Adrenal gland (tissue), 12 donors: ENCODE data around the gene SH2B2. TPM values are rescaled to one million over a fixed set of nuclear protein-coding genes. Genes with fewer than 3 reads are reported as not detected.

ENCODE experiments used
- DNase-seq, 7 donors: peaks; one replicate each; pipeline ENCODE4 v3.0.0-alpha.2; 2019 to 2020
- H3K27ac ChIP-seq, 5 donors: fragments of 200-600 bp; sonication (generic) in 4 of 5; 1 replicate in 3 of 5; 2 replicates in 2 of 5; pipeline versions ENCODE4 v1.5.1 to v1.8.0; 2016 to 2020; ENCODE audit warnings: mild to moderate bottlenecking in 1 of 5
- H3K27me3 ChIP-seq: fragments of 200-600 bp; 2 replicates; pipeline ENCODE4 v1.8.0; 2021
- H3K36me3 ChIP-seq, 2 donors: fragments of 200-600 bp; replicated peaks in 1 of 2; 1 replicate in 1 of 2; 2 replicates in 1 of 2; pipeline versions ENCODE4 v1.5.1 to v1.8.0; 2018 to 2022
- H3K4me1 ChIP-seq, 2 donors: fragments of 200-600 bp; replicated peaks in 1 of 2; 1 replicate in 1 of 2; 2 replicates in 1 of 2; pipeline versions ENCODE4 v1.5.1 to v1.8.0; 2018 to 2021
- H3K4me3 ChIP-seq, 4 donors: fragments of 200-600 bp; sonication (generic) in 3 of 4; one replicate each; pipeline ENCODE4 v1.5.1; 2016 to 2018
- H3K9me3 ChIP-seq, 3 donors: fragments of 200-600 bp; sonication (generic) in 1 of 3; replicated peaks in 1 of 3; 1 replicate in 2 of 3; 2 replicates in 1 of 3; pipeline versions ENCODE4 v1.5.1 to v1.8.0; 2016 to 2021
- POLR2A ChIP-seq, 2 donors: fragments of 450-650 bp; IDR thresholded peaks; one replicate each; pipeline ENCODE4 v1.6.1; 2017; ENCODE audit warnings: antibody characterized with exemption in 2 of 2, mild to moderate bottlenecking in 2 of 2, moderate library complexity in 1 of 2
- WGBS, 4 donors: extraction: QIAGEN DNeasy Blood & Tissue Kit in 2 of 4; methylation state at CpG; one replicate each; pipeline versions ENCODE4 v1.1.5 to v1.1.7; 2013 to 2017; 5-methylcytosine and 5-hydroxymethylcytosine counted together
- intact Hi-C, 2 donors: fragments of 100-400 bp; cut with DNase I; formaldehyde crosslinking; loops; one replicate each; pipeline versions ENCODE4 v1.14.1 to v1.15.0; 2022 to 2023
- polyA plus RNA-seq, 3 donors: library from polyadenylated mRNA; stranded (reverse); fragments of 200-250 nt in 2 of 3; fragments of 350-450 nt in 1 of 3; fragmentation: Illumina TruSeq in 1 of 3; extraction: RNeasy Lipid Tissue Mini Kit (QIAGEN cat#74804) in 1 of 3; gene quantifications; one replicate each; pipeline ENCODE4 v1.2.3, GENCODE V29; 2013 to 2014
- total RNA-seq, 9 donors: library from RNA; depleted of rRNA in 4 of 9; stranded (reverse); fragments of >200 nt in 4 of 9; fragments of 120-200 nt in 1 of 9; fragmentation: NEBNext Ultra II Directional in 1 of 9; extraction: Animal tissue kit (Norgen Biotek cat#: 25700) in 1 of 9; gene quantifications; one replicate each; pipeline versions ENCODE4 v1.1.0 to v1.2.4, GENCODE V29; 2013 to 2023
- TF ChIP-seq, protein P1 (sequence below), 6 experiments: fragments of 450-650 bp in 4 of 6; fragments of 200-600 bp in 2 of 6; sonication (generic) in 1 of 6; IDR thresholded peaks; 1 replicate in 5 of 6; 2 replicates in 1 of 6; pipeline versions ENCODE4 v1.5.1 to v1.8.0; 2016 to 2021; ENCODE audit warnings: antibody characterized with exemption in 6 of 6, mild to moderate bottlenecking in 2 of 6, moderate library complexity in 1 of 6
- donor health status: healthy with polysubstance abuse.
- donor health status: Bipolar disorder and iron deficiency.
- donor health status: DM: yes; HTN: yes; CAD: no.
- donor health status: DM: no; HTN: no; CAD: no.
- donor health status: DM: no; HTN: no; CAD: no.
- donor health status: DM: yes; HTN: yes; CAD: no.

SH2B2 gene
- total and polyA plus RNA-seq, 12 donors = 0.55 to 22.8 (median 5.0) TPM

DNA sequence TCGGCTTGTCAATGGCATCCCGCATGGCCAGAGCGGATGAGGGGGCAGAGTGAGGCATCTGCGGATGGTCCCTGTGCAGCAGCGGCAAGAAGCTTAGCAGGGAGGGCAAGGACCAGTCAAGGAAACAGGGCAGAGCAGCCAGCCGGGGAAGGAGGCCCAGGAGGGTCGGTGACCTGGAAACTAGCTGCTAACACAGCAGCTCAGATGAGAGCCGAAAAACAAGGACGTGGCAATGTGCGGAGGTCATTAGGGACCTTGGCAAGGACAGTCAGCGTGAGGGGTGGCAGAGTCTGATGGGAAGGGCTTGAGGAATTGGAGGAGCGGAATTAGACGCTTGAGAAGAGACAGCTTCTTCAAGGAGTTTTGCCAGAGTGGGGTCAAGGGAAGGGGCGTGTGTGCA lies 20.1 kb upstream of the SH2B2 start:
- H3K27ac ChIP-seq = no peak overlapping the region
- no peak for TF ChIP-seq POLR2A (IDR thresholded peaks at IDR 0.05)
- TF ChIP-seq, protein P1, sequence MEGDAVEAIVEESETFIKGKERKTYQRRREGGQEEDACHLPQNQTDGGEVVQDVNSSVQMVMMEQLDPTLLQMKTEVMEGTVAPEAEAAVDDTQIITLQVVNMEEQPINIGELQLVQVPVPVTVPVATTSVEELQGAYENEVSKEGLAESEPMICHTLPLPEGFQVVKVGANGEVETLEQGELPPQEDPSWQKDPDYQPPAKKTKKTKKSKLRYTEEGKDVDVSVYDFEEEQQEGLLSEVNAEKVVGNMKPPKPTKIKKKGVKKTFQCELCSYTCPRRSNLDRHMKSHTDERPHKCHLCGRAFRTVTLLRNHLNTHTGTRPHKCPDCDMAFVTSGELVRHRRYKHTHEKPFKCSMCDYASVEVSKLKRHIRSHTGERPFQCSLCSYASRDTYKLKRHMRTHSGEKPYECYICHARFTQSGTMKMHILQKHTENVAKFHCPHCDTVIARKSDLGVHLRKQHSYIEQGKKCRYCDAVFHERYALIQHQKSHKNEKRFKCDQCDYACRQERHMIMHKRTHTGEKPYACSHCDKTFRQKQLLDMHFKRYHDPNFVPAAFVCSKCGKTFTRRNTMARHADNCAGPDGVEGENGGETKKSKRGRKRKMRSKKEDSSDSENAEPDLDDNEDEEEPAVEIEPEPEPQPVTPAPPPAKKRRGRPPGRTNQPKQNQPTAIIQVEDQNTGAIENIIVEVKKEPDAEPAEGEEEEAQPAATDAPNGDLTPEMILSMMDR (IDR thresholded peaks at IDR 0.05) = no peak
- intact Hi-C loops = no loop called here
- H3K9me3 ChIP-seq = no peaks in the 10 kb centered on the region
- H3K27me3 ChIP-seq = no peaks in the 10 kb centered on the region
- no peaks in the 10 kb centered on the region for H3K4me1 ChIP-seq
- no peaks in the 10 kb centered on the region for H3K36me3 ChIP-seq
- no peak overlapping the region for H3K4me3 ChIP-seq
- DNase-seq = no peak
- 61 to 79% (median 68%) methylated on average over 14 of the region's 14 CpGs for WGBS, 4 donors

DNA sequence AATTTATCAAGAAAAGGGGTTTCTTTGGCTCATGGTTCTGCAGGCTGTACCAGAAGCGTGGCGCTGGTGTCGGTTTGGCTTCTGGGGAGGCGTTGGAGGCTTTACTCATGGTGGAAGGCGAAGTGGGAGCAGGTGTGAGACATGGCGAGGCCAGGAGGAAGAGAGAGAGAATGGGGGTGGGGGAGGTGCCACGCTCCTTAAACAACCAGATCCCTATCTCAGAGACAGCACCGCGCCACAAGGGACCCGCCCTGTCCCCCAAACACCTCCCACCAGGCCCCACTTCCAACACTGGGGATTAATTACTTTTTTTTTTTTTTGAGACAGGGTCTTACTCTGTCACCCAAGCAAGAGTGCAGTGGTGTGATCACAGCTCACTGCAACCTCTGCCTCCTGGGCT lies 18.0 kb upstream of the SH2B2 start:
- H3K27me3 ChIP-seq = no peaks in the 10 kb centered on the region
- H3K9me3 ChIP-seq = no peaks in the 10 kb centered on the region
- H3K27ac ChIP-seq = no peak overlapping the region
- 90 to 94% (median 91%) methylated on average over 10 of the region's 10 CpGs for WGBS, 4 donors
- no peaks in the 10 kb centered on the region for H3K36me3 ChIP-seq
- TF ChIP-seq, protein P1 (IDR thresholded peaks at IDR 0.05) = no peak
- no peak for TF ChIP-seq POLR2A (IDR thresholded peaks at IDR 0.05)
- intact Hi-C loops = no loop called here
- peaks cover 0 to 4% of the 10 kb centered on the region in 2 donors for H3K4me1 ChIP-seq
- DNase-seq = no peak
- H3K4me3 ChIP-seq = no peak overlapping the region

DNA sequence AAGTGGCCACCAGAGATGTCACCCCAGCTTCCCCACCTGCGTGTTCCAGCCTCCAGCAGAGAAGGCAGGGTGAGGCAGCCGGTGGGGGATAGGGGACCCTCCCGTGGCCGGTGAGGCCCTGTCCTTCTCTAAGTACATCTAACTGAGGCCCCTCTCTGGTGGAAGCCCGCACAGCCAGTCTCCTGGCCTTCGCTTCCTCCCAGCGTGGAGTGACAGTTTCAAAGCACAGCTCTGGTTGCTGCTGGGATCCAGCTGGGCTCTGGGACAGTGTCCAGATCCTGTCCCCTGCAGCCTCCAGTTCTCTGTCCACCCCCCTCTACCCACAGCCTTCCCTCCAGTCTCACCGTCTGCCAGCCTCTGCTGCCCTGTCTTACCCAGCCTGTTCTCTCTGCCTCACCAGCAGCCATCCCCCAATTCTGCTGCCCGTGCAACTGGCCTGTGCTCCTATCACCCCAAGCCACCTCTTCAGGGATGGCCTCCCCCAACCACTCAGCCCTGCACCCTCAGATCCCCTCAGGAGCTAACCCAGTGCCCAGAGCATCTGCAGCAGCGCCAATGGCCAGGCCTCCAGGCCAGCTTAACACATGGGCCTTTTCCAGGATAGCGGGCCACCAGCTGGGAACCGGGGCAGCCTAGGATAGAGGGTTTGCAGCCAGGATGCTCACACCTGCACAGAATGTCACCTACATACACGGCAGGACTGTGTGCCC lies 16.3 kb upstream of the SH2B2 start:
- no peaks in the 10 kb centered on the region for H3K36me3 ChIP-seq
- H3K27me3 ChIP-seq = no peaks in the 10 kb centered on the region
- WGBS, 4 donors = 74 to 80% (median 77%) methylated on average over 8 to 13 of the region's 13 CpGs
- DNase-seq = no peak
- intact Hi-C loops = loop anchor here (5.0 to 10.0 kb wide), 4 partner anchors 583 to 728 kb away; no protein-coding TSS in a partner anchor
- no peak overlapping the region for H3K27ac ChIP-seq
- H3K4me1 ChIP-seq = peaks cover 0 to 4% of the 10 kb centered on the region in 2 donors
- H3K9me3 ChIP-seq = no peaks in the 10 kb centered on the region
- TF ChIP-seq, protein P1 (IDR thresholded peaks at IDR 0.05) = no peak
- TF ChIP-seq POLR2A (IDR thresholded peaks at IDR 0.05) = no peak
- H3K4me3 ChIP-seq = no peak overlapping the region

DNA sequence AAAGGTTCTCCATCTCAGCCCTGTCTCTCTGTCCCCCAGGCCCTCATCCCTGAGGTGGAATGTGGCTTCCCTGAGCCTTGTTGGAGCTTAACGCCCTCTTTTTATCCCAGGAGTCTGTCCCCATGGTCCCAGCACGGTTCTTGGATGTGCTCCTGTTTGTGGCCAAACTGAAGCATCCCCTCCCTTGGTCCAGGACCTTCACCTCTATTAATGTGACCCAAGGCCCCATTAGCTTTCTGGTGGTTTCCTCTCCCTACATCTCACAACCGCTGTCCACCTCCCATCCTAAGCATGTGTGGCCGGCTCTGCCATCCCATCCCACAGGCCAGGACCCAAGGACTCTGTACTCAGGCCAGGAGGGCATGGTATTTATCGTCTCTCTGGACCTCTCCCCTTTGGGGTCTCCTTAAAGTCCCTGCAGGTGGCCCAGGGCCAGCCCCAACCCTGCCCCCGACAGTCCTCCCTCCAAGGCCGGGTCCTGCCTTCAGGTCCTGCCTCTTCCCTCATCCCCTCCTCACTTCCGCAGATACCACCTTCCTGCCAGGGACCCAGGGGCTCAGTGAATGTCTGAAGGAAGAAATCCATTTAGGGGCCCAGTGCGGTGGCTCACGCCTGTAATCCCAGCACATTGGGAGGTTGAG lies 15.4 kb upstream of the SH2B2 start:
- no peak for DNase-seq
- 90 to 94% (median 91%) methylated on average over 7 to 10 of the region's 10 CpGs for WGBS, 4 donors
- Histone ChIP-seq H3K9me3 (no peaks in the 10 kb centered on the region), H3K27ac (no peak overlapping the region), H3K4me1 (peaks cover 0 to 4% of the 10 kb centered on the region in 2 donors), H3K27me3 (no peaks in the 10 kb centered on the region), H3K4me3 (no peak overlapping the region), H3K36me3 (no peaks in the 10 kb centered on the region)
- TF ChIP-seq, protein P1 (IDR thresholded peaks at IDR 0.05) = no peak
- intact Hi-C loops = loop anchor here (5.0 to 10.0 kb wide), 4 partner anchors 584 to 729 kb away; no protein-coding TSS in a partner anchor
